Liver (tissue), 9 donors: ENCODE measurements around the gene DYNLL2. TPM values are rescaled to one million over a fixed set of nuclear protein-coding genes. Genes with fewer than 3 reads are reported as not detected.
"Not testable (repeated sequence)": the region's sequence is repeated elsewhere in the genome, so short reads cannot be mapped to it uniquely, and the experiment has no call there.

Source experiments
- DNase-seq: peaks from one replicate; pipeline ENCODE4 v3.0.0-alpha.2; 2017; ENCODE audit warnings: low spot score
- H3K27ac ChIP-seq, 2 donors: one replicate each; pipeline ENCODE4 v1.7.0; 2013; ENCODE audit warnings: inconsistent platforms in 2 of 2, low read length in 2 of 2, control low read depth in 1 of 2, low read depth in 1 of 2, mild to moderate bottlenecking in 1 of 2
- H3K27me3 ChIP-seq, 4 donors: one replicate each; pipeline versions ENCODE4 v1.6.1 to v1.7.0; 2013; ENCODE audit warnings: low read length in 3 of 4, inconsistent platforms in 1 of 4, mild to moderate bottlenecking in 1 of 4, moderate library complexity in 1 of 4; ENCODE audit not compliant: control insufficient read depth in 4 of 4, insufficient read depth in 4 of 4
- H3K36me3 ChIP-seq, 4 donors: one replicate each; pipeline versions ENCODE4 v1.6.1 to v1.7.0; 2013; ENCODE audit warnings: low read length in 3 of 4, mild to moderate bottlenecking in 3 of 4, low read depth in 1 of 4, moderate library complexity in 1 of 4; ENCODE audit not compliant: control insufficient read depth in 4 of 4, insufficient read depth in 3 of 4
- H3K4me1 ChIP-seq, 4 donors: one replicate each; pipeline versions ENCODE4 v1.6.1 to v1.7.0; 2013; ENCODE audit warnings: low read length in 3 of 4, mild to moderate bottlenecking in 3 of 4, moderate library complexity in 1 of 4; ENCODE audit not compliant: control insufficient read depth in 4 of 4, insufficient read depth in 4 of 4
- H3K4me3 ChIP-seq, 3 donors: one replicate each; pipeline versions ENCODE4 v1.6.1 to v1.7.0; 2013; ENCODE audit warnings: low read length in 3 of 3, control low read depth in 1 of 3, low read depth in 1 of 3, mild to moderate bottlenecking in 1 of 3
- H3K9ac ChIP-seq, 2 donors: one replicate each; pipeline ENCODE4 v1.7.0; 2013; ENCODE audit warnings: low read length in 2 of 2, mild to moderate bottlenecking in 2 of 2, moderate library complexity in 2 of 2, control low read depth in 1 of 2, low read depth in 1 of 2
- H3K9me3 ChIP-seq, 4 donors: one replicate each; pipeline versions ENCODE4 v1.6.1 to v1.7.0; 2013; ENCODE audit warnings: low read length in 3 of 4; ENCODE audit not compliant: control insufficient read depth in 4 of 4
- ATF3 ChIP-seq: IDR thresholded peaks from 2 replicates; pipeline ENCODE4 v1.6.1; 2016; ENCODE audit warnings: antibody characterized with exemption
- CTCF ChIP-seq: fragments of 150-350 bp; IDR thresholded peaks from 2 replicates; pipeline ENCODE4 v1.5.1; 2017; ENCODE audit warnings: improper control_type of control experiment, low read depth, low read length; ENCODE audit not compliant: missing input control
- EGR1 ChIP-seq, 2 donors: IDR thresholded peaks; 2 replicates each; pipeline ENCODE4 v1.6.1; 2016 to 2018; ENCODE audit warnings: antibody characterized with exemption in 2 of 2, low read depth in 2 of 2
- FOXA1 ChIP-seq: IDR thresholded peaks from 2 replicates; pipeline ENCODE4 v1.6.1; 2016; ENCODE audit warnings: antibody characterized with exemption
- FOXA2 ChIP-seq: IDR thresholded peaks from 2 replicates; pipeline ENCODE4 v1.6.1; 2016; ENCODE audit warnings: antibody characterized with exemption
- GABPA ChIP-seq, 2 donors: IDR thresholded peaks in 1 of 2; conservative IDR thresholded peaks in 1 of 2; 2 replicates each; pipeline ENCODE4 v1.6.1; 2016; ENCODE audit warnings: antibody characterized with exemption in 2 of 2, mild to moderate bottlenecking in 1 of 2, moderate library complexity in 1 of 2
- HNF4A ChIP-seq, 2 donors: conservative IDR thresholded peaks; 2 replicates each; pipeline ENCODE4 v1.6.1; 2016; ENCODE audit warnings: antibody characterized with exemption in 2 of 2, mild to moderate bottlenecking in 2 of 2
- HNF4G ChIP-seq: IDR thresholded peaks from 2 replicates; pipeline ENCODE4 v1.6.1; 2016; ENCODE audit warnings: antibody characterized with exemption
- JUND ChIP-seq, 2 donors: IDR thresholded peaks; 2 replicates each; pipeline ENCODE4 v1.6.1; 2016; ENCODE audit warnings: antibody characterized with exemption in 2 of 2
- MAX ChIP-seq: IDR thresholded peaks from 2 replicates; pipeline ENCODE4 v1.6.1; 2016; ENCODE audit warnings: antibody characterized with exemption
- NR2F2 ChIP-seq: IDR thresholded peaks from 2 replicates; pipeline ENCODE4 v1.6.1; 2016; ENCODE audit warnings: antibody characterized with exemption
- RAD21 ChIP-seq, 2 donors: IDR thresholded peaks; 2 replicates each; pipeline ENCODE4 v1.6.1; 2016; ENCODE audit warnings: antibody characterized with exemption in 2 of 2, mild to moderate bottlenecking in 2 of 2
- REST ChIP-seq: IDR thresholded peaks from 2 replicates; pipeline ENCODE4 v1.6.1; 2016; ENCODE audit warnings: antibody characterized with exemption, mild to moderate bottlenecking
- RXRA ChIP-seq, 2 donors: IDR thresholded peaks; 2 replicates each; pipeline ENCODE4 v1.6.1; 2017 to 2018; ENCODE audit warnings: antibody characterized with exemption in 2 of 2, mild to moderate bottlenecking in 1 of 2
- SP1 ChIP-seq: IDR thresholded peaks from 2 replicates; pipeline ENCODE4 v1.6.1; 2018; ENCODE audit warnings: antibody characterized with exemption, mild to moderate bottlenecking
- TAF1 ChIP-seq: conservative IDR thresholded peaks from 2 replicates; pipeline ENCODE4 v1.6.1; 2016; ENCODE audit warnings: antibody characterized with exemption, mild to moderate bottlenecking
- YY1 ChIP-seq: IDR thresholded peaks from 2 replicates; pipeline ENCODE4 v1.6.1; 2016; ENCODE audit warnings: antibody characterized with exemption, mild to moderate bottlenecking
- ZBTB33 ChIP-seq: IDR thresholded peaks from 2 replicates; pipeline ENCODE4 v1.6.1; 2016; ENCODE audit warnings: antibody characterized with exemption
- WGBS: extraction: QIAGEN DNeasy Blood & Tissue Kit; methylation state at CpG from one replicate; pipeline ENCODE4 v1.1.7; 2013; 5-methylcytosine and 5-hydroxymethylcytosine counted together
- polyA plus RNA-seq, 2 donors: library from polyadenylated mRNA; stranded (reverse) in 1 of 2; unstranded in 1 of 2; fragments of 200-250 nt in 1 of 2; fragments of >200 nt in 1 of 2; fragmentation: Nextera tagmentation in 1 of 2; extraction: Ambion mirVana in 1 of 2; gene quantifications; one replicate each; pipeline versions ENCODE4 v1.2.1 to v1.2.3, GENCODE V29; 2013 to 2015
- total RNA-seq, 2 donors: library from RNA; depleted of rRNA; stranded (reverse); fragments of >200 nt; gene quantifications; one replicate each; pipeline ENCODE4 v1.2.3, GENCODE V29; 2014
- donor health status: healthy.
- donor health status: healthy.
- donor health status: healthy.
- donor health status: healthy.
- donor health status: healthy.

DYNLL2 gene
- total and polyA plus RNA-seq, 4 donors = 3.2 to 22.1 (median 14.1) TPM

- no peak overlapping the region for H3K27ac ChIP-seq
- H3K36me3 ChIP-seq = no peaks in the 10 kb centered on the region
- no peaks in the 10 kb centered on the region for H3K4me1 ChIP-seq
- no peaks in the 10 kb centered on the region for H3K9me3 ChIP-seq
- TF ChIP-seq JUND (IDR thresholded peaks at IDR 0.05) = no peak
- no peak for TF ChIP-seq EGR1 (IDR thresholded peaks at IDR 0.05; ENCODE audit: low read depth in 2 of 2)
- no peak for TF ChIP-seq MAX
- TF ChIP-seq YY1 = no peak
- TF ChIP-seq GABPA (IDR thresholded peaks at IDR 0.05 in 1 of 2, conservative IDR thresholded peaks at IDR 0.05 in 1 of 2) = no peak
- no peak for TF ChIP-seq HNF4G
- no peak for TF ChIP-seq ATF3
- TF ChIP-seq ZBTB33 = no peak
- no peak for TF ChIP-seq SP1
- no peak for TF ChIP-seq RAD21 (IDR thresholded peaks at IDR 0.05)
- no peak for TF ChIP-seq NR2F2
- TF ChIP-seq RXRA (IDR thresholded peaks at IDR 0.05) = no peak
- TF ChIP-seq FOXA1 = no peak
- H3K4me3 ChIP-seq = no peak overlapping the region
- H3K27me3 ChIP-seq = peaks cover 0 to 2% (median 0%) of the 10 kb centered on the region in 4 donors
- 72% methylated on average over 4 of the region's 4 CpGs for WGBS
- DNase-seq = no peak
- no peak overlapping the region for H3K9ac ChIP-seq
Observed at GRCh38 chr17:58066401-58066800, 16.8 kb upstream of the DYNLL2 start.

- Histone ChIP-seq H3K36me3 (no peaks in the 10 kb centered on the region), H3K4me1 (no peaks in the 10 kb centered on the region), H3K27me3 (peaks cover 0 to 2% (median 0%) of the 10 kb centered on the region in 4 donors), H3K4me3 (no peak overlapping the region), H3K9me3 (no peaks in the 10 kb centered on the region), H3K27ac (no peak overlapping the region), H3K9ac (no peak overlapping the region)
- TF ChIP-seq FOXA1 = no peak
- no peak for TF ChIP-seq NR2F2
- no peak for TF ChIP-seq HNF4G
- no peak for TF ChIP-seq YY1
- no peak for TF ChIP-seq HNF4A (conservative IDR thresholded peaks at IDR 0.05)
- TF ChIP-seq ATF3 = no peak
- TF ChIP-seq FOXA2 = no peak
- TF ChIP-seq ZBTB33 = no peak
- no peak for TF ChIP-seq REST
- TF ChIP-seq JUND (IDR thresholded peaks at IDR 0.05) = no peak
- TF ChIP-seq RXRA (IDR thresholded peaks at IDR 0.05) = no peak
- TF ChIP-seq GABPA (IDR thresholded peaks at IDR 0.05 in 1 of 2, conservative IDR thresholded peaks at IDR 0.05 in 1 of 2) = no peak
- no peak for TF ChIP-seq MAX
- TF ChIP-seq SP1 = no peak
- TF ChIP-seq RAD21 (IDR thresholded peaks at IDR 0.05) = no peak
- no peak for TF ChIP-seq EGR1 (IDR thresholded peaks at IDR 0.05; ENCODE audit: low read depth in 2 of 2)
- TF ChIP-seq TAF1 = no peak
- no peak for TF ChIP-seq CTCF
- DNase-seq = no peak
- WGBS = 80% methylated on average over 1 of the region's 1 CpG
Observed at GRCh38 chr17:58072862-58073261, 10.4 kb upstream of the DYNLL2 start.

GRCh38 chr17:58073266-58073665 lies 10.0 kb upstream of the DYNLL2 start:
- not testable (repeated sequence) for H3K9ac ChIP-seq, H3K27ac ChIP-seq, H3K27me3 ChIP-seq, H3K9me3 ChIP-seq, H3K36me3 ChIP-seq, DNase-seq, H3K4me1 ChIP-seq, H3K4me3 ChIP-seq
- WGBS = 31% methylated on average over 7 of the region's 7 CpGs
